Peyer's patch (tissue), 4 donors: Measurements from ENCODE around the gene MRPL54. TPM values are rescaled to one million over a fixed set of nuclear protein-coding genes. Genes with fewer than 3 reads are reported as not detected.

Experiments
- DNase-seq, 3 donors: peaks; one replicate each; pipeline ENCODE4 v3.0.0-alpha.2; 2017 to 2019
- H3K27ac ChIP-seq, 4 donors: fragments of 200-600 bp; sonication (generic); one replicate each; pipeline ENCODE4 v1.5.1; 2016 to 2019
- H3K27me3 ChIP-seq, 2 donors: fragments of 200-600 bp; sonication (generic); one replicate each; pipeline ENCODE4 v1.5.1; 2019
- H3K36me3 ChIP-seq, 3 donors: fragments of 200-600 bp; sonication (generic); one replicate each; pipeline ENCODE4 v1.5.1; 2016 to 2019
- H3K4me1 ChIP-seq, 4 donors: fragments of 200-600 bp; sonication (generic); one replicate each; pipeline ENCODE4 v1.5.1; 2016 to 2019
- H3K4me3 ChIP-seq, 4 donors: fragments of 200-600 bp; sonication (generic); 1 replicate in 3 of 4; 2 replicates in 1 of 4; pipeline ENCODE4 v1.5.1; 2016 to 2019; ENCODE audit warnings: mild to moderate bottlenecking in 1 of 4
- H3K9me3 ChIP-seq, 4 donors: fragments of 200-600 bp; sonication (generic); one replicate each; pipeline ENCODE4 v1.5.1; 2016 to 2019; ENCODE audit warnings: mild to moderate bottlenecking in 1 of 4
- CTCF ChIP-seq, 6 experiments: fragments of 450-650 bp in 4 of 6; fragments of 200-600 bp in 2 of 6; sonication (generic) in 1 of 6; IDR thresholded peaks; one replicate each; pipeline ENCODE4 v1.5.1; 2017 to 2019; ENCODE audit warnings: antibody characterized with exemption in 6 of 6, mild to moderate bottlenecking in 3 of 6, moderate library complexity in 1 of 6
- POLR2A ChIP-seq, 2 donors: fragments of 450-650 bp; IDR thresholded peaks; one replicate each; pipeline ENCODE4 v1.5.1; 2017; ENCODE audit warnings: antibody characterized with exemption in 2 of 2, mild to moderate bottlenecking in 2 of 2, moderate library complexity in 2 of 2
- total RNA-seq, 4 donors: library from RNA; depleted of rRNA; stranded (reverse); fragments of >200 nt; gene quantifications; one replicate each; pipeline ENCODE4 v1.1.0, GENCODE V29; 2016

MRPL54 gene
- total RNA-seq, 4 donors from 2014 or later = 21.4 to 58.5 (median 47.2) TPM

GRCh38 chr19:3781603-3782002 lies 19.1 kb downstream of the MRPL54 start:
- no peak for DNase-seq
- TF ChIP-seq CTCF (IDR thresholded peaks at IDR 0.05) (no peak), POLR2A (IDR thresholded peaks at IDR 0.05) (no peak)
- peaks cover 0 to 12% (median 4%) of the 10 kb centered on the region in 4 donors for H3K4me1 ChIP-seq
- H3K27ac ChIP-seq = no peak overlapping the region
- H3K36me3 ChIP-seq = no peaks in the 10 kb centered on the region
- H3K9me3 ChIP-seq = peaks cover 0 to 23% (median 10%) of the 10 kb centered on the region in 4 donors
- no peaks in the 10 kb centered on the region for H3K27me3 ChIP-seq
- H3K4me3 ChIP-seq = no peak overlapping the region

- H3K9me3 ChIP-seq = peaks cover 0 to 23% (median 10%) of the 10 kb centered on the region in 4 donors
- no peaks in the 10 kb centered on the region for H3K36me3 ChIP-seq
- no peak overlapping the region for H3K4me3 ChIP-seq
- H3K27ac ChIP-seq = no peak overlapping the region
- DNase-seq = no peak
- H3K27me3 ChIP-seq = no peaks in the 10 kb centered on the region
- H3K4me1 ChIP-seq = peaks cover 0 to 12% (median 4%) of the 10 kb centered on the region in 4 donors
- no peak for TF ChIP-seq CTCF (IDR thresholded peaks at IDR 0.05)
Measured at GRCh38 chr19:3782330-3782729, 19.8 kb downstream of the MRPL54 start.

GRCh38 chr19:3782903-3783302 lies 20.4 kb downstream of the MRPL54 start:
- Histone ChIP-seq H3K27ac (no peak overlapping the region), H3K4me1 (peaks cover 0 to 12% (median 4%) of the 10 kb centered on the region in 4 donors), H3K36me3 (no peaks in the 10 kb centered on the region), H3K9me3 (peaks cover 0 to 23% (median 10%) of the 10 kb centered on the region in 4 donors), H3K27me3 (no peaks in the 10 kb centered on the region), H3K4me3 (no peak overlapping the region)
- no peak for TF ChIP-seq CTCF (IDR thresholded peaks at IDR 0.05)
- TF ChIP-seq POLR2A (IDR thresholded peaks at IDR 0.05) = no peak
- no peak for DNase-seq

GRCh38 chr19:3783660-3784584 lies 21.4 kb downstream of the MRPL54 start:
- TF ChIP-seq POLR2A (IDR thresholded peaks at IDR 0.05) (no peak), CTCF (IDR thresholded peaks at IDR 0.05) (peak in 2 of 6 experiments; percentile 26 to 31)
- no peak overlapping the region for H3K4me3 ChIP-seq
- DNase-seq = no peak
- H3K9me3 ChIP-seq = peaks cover 0 to 23% (median 10%) of the 10 kb centered on the region in 4 donors
- H3K36me3 ChIP-seq = no peaks in the 10 kb centered on the region
- H3K27ac ChIP-seq = no peak overlapping the region
- H3K4me1 ChIP-seq = peaks cover 0 to 12% (median 4%) of the 10 kb centered on the region in 4 donors
- H3K27me3 ChIP-seq = no peaks in the 10 kb centered on the region

- H3K4me1 ChIP-seq = peaks cover 0 to 12% (median 4%) of the 10 kb centered on the region in 4 donors
- H3K27me3 ChIP-seq = no peaks in the 10 kb centered on the region
- no peak overlapping the region for H3K27ac ChIP-seq
- no peak for DNase-seq
- H3K9me3 ChIP-seq = peaks cover 0 to 23% (median 10%) of the 10 kb centered on the region in 4 donors
- peak overlapping the region; percentile 26 to 60 (median 54) for H3K4me3 ChIP-seq
- TF ChIP-seq CTCF (IDR thresholded peaks at IDR 0.05) = no peak
- no peak for TF ChIP-seq POLR2A (IDR thresholded peaks at IDR 0.05)
- H3K36me3 ChIP-seq = no peaks in the 10 kb centered on the region
Measured at GRCh38 chr19:3784607-3785450, 22.3 kb downstream of the MRPL54 start.
